RPMI8226 (cell line): ENCODE measurements around the gene IL21R.

Experiments
- DNase-seq: peaks from one replicate; pipeline ENCODE4 v3.0.0-alpha.2; 2015

Gene IL21R

DNA sequence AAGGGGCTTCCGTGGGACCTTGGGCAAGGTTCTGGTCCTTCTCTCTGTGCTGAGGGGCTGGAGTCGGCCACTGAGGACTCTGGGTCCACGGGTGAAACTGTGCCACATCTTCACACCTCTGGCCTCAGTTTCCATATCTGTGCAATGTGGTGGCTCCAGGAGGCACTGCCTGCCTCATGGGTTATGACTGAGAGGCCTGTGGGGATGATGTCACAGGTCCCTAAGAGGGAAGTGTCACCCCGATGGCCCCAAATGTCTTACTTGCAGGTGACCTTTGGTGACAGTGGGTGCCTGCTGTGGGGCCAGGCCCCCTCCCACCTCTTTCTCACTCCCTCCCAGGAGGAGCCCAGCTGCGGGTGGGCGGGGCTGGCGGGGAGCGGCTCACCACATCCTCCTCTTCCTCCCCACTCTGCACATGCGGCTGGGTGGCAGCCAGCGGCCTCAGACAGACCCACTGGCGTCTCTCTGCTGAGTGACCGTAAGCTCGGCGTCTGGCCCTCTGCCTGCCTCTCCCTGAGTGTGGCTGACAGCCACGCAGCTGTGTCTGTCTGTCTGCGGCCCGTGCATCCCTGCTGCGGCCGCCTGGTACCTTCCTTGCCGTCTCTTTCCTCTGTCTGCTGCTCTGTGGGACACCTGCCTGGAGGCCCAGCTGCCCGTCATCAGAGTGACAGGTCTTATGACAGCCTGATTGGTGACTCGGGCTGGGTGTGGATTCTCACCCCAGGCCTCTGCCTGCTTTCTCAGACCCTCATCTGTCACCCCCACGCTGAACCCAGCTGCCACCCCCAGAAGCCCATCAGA is at the start of gene IL21R:
IL21R (plus strand) TSS at position 407 of the 801 bp plus-strand sequence. CDS start 27,898 bp downstream, outside the sequence.
- peak; percentile 94 for DNase-seq

DNA sequence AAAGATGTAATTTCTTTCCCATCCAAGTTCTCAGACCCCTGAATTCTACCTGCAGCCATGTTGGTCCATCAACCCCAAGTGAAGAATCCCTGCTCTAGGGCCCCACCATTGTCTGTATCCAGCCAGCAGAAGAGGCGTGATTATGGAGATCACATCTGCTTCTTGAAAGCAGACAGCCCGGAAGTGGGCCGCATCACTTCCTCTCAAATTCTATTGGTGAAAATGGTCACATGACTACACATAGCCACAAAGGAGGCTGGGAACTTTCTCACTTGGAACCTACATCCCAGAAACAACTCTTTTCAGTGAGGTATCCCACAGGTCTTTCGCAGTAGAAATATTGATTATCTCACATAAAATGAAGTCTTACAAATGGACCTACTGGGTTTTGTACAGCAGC is 48.1 kb upstream of the IL21R start:
- no peak for DNase-seq

DNA sequence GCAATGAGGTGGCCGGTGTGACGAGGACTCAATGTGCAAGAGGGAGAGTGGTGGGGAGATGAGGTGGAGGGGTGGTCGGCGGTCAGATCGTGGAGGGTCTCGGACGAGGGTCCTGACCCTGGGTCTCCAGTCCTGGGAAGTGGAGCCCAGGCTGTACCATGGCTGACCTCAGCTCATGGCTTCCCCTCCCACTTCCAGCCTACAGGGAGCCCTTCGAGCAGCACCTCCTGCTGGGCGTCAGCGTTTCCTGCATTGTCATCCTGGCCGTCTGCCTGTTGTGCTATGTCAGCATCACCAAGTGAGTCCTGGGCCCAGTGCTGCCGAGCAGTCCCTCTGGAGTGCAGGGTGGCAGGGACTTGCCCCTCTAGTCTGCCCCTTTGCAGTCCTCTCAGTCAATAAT is 46.4 kb upstream of the IL21R start:
- DNase-seq = peak; percentile 39

DNA sequence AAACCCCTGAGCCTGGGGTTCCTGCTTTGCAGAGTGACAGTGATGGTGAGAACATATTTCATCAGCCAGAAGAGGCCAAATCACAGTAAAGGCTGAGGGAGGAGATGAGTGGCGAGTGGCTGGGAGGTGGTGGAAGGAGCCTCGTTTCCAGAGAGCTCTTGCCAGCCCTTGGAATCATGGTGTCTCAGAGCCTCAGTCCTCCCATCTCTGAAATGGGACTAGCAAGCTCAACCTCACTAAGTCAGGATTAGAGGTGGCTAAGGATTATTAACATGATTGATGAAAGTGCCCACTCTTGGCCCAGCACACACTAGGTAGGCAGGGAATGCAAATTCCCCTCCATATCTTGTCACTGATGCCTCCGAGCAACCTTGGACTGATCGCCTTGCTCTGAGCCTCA is 45.2 kb upstream of the IL21R start:
- DNase-seq = no peak

DNA sequence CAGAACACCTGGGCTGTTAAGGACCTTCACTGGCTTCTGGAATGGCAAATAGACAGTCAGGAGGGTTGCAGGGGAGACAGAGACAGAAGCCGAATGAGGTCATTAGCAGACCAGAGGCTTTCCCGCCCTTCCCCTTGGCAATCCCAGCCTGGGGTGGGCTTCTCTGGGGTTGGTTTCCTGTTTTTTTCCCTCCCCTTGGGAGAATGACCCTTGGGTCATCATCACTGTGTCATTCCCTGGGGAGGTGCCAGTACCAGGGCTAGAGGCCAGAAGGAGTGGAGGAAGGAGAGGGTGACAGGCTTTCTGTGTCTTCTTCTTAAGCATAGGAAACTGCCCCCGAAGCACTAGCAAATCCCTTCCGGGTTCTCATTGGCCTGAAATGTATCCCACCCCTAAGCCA is 42.9 kb upstream of the IL21R start:
- DNase-seq = no peak

DNA sequence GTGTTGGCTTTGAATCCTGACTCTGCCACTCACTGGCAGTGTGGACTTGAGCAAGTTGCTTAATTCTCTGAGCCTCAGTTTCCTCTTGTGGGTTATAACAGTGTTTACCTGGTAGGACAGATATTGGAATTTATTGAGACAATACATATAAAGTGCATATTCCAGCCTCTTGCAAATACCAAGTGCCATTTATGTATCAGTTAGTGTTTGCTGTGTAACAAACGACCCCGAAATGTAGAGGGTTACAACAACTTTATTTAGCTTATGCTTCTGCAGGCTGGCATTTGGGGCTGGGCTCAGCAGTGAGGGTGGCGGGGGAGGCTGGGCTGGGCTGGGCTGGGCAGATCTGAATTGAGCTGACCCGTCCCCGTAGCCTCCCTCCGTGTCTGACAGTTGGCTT is 42.4 kb upstream of the IL21R start:
- DNase-seq = no peak

DNA sequence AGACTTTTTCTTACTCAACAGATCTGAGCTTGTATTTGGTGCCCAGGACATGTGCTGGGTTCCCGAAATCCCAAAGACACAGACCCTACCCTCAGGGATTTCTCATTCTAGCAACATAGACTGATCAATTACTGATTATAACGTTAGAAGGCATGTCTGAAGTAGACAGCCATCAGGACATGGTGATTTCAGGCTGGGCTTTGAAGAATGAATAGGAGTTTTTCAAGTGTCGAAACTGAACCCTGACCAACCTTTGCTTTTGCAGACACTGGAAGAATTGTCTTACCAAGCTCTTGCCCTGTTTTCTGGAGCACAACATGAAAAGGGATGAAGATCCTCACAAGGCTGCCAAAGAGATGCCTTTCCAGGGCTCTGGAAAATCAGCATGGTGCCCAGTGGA is 40.0 kb upstream of the IL21R start:
- DNase-seq = no peak

DNA sequence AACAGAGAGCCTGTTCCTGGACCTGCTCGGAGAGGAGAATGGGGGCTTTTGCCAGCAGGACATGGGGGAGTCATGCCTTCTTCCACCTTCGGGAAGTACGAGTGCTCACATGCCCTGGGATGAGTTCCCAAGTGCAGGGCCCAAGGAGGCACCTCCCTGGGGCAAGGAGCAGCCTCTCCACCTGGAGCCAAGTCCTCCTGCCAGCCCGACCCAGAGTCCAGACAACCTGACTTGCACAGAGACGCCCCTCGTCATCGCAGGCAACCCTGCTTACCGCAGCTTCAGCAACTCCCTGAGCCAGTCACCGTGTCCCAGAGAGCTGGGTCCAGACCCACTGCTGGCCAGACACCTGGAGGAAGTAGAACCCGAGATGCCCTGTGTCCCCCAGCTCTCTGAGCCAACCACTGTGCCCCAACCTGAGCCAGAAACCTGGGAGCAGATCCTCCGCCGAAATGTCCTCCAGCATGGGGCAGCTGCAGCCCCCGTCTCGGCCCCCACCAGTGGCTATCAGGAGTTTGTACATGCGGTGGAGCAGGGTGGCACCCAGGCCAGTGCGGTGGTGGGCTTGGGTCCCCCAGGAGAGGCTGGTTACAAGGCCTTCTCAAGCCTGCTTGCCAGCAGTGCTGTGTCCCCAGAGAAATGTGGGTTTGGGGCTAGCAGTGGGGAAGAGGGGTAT is 39.3 kb upstream of the IL21R start:
- DNase-seq = no peak

DNA sequence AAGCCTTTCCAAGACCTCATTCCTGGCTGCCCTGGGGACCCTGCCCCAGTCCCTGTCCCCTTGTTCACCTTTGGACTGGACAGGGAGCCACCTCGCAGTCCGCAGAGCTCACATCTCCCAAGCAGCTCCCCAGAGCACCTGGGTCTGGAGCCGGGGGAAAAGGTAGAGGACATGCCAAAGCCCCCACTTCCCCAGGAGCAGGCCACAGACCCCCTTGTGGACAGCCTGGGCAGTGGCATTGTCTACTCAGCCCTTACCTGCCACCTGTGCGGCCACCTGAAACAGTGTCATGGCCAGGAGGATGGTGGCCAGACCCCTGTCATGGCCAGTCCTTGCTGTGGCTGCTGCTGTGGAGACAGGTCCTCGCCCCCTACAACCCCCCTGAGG is 38.7 kb upstream of the IL21R start:
- DNase-seq = no peak

DNA sequence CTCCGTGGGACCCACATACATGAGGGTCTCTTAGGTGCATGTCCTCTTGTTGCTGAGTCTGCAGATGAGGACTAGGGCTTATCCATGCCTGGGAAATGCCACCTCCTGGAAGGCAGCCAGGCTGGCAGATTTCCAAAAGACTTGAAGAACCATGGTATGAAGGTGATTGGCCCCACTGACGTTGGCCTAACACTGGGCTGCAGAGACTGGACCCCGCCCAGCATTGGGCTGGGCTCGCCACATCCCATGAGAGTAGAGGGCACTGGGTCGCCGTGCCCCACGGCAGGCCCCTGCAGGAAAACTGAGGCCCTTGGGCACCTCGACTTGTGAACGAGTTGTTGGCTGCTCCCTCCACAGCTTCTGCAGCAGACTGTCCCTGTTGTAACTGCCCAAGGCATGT is 38.2 kb upstream of the IL21R start:
- DNase-seq = peak; percentile 51

DNA sequence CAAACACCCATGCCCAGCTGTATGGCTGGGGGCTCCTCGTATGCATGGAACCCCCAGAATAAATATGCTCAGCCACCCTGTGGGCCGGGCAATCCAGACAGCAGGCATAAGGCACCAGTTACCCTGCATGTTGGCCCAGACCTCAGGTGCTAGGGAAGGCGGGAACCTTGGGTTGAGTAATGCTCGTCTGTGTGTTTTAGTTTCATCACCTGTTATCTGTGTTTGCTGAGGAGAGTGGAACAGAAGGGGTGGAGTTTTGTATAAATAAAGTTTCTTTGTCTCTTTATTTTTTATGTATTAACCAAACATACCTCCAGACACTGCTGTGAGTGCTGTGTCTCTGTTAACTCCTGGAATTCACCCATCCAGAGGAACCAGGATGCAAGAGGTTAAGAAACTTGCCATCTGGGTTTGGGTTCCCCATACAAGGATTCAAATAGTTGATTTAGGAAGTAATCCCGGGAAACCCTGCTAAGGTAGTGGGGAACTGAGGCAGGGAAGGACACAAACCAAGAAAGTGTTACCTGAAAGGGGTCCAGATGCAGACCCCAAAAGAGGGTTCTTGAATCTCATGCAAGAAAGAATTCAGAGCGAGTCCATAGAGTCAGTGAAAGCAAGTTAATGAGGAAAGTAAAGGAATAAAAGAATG is 37.4 kb upstream of the IL21R start:
- DNase-seq = peak; percentile 48

DNA sequence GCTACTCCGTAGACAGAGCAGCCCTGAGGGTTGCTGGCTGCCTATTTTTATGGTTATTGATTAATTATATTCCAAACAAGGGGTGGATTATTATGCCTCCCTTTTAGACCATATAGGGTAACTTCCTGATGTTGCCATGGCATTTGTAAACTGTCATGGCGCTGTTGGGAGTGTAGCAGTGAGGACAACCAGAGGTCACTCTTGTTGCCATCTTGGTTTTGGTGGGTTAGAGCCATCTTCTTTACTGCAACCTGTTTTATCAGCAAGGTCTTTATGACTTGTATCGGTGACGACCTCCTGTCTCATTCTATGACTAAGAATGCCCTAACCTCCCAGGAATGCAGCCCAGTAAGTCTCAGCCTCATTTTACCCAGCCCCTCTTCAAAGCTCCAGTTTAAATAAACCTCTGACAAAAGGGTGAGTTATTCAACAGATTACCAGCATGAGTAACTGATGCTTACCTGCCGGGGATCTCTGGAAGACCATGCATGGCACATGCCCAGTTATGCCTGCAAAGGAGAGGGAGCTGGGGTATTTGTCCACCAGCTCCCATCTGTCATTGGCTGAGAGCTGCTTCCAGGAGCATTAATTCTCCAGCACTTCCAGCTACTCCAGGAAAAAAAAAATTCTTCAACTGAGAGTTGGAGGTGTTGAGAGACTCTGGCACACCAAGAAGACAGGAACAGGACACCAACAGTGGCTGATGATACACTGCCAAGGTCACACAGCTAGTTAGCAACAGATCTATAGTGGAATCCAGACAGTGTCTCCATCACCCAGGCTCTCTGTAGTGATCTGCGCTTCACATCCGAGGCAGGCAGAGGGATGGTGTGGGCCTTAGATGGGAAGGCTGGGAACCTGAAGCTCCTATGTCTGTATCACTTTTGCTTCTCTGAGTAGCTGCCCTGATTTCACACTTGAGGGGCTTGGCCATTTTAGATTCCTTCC is 36.6 kb upstream of the IL21R start:
- no peak for DNase-seq

DNA sequence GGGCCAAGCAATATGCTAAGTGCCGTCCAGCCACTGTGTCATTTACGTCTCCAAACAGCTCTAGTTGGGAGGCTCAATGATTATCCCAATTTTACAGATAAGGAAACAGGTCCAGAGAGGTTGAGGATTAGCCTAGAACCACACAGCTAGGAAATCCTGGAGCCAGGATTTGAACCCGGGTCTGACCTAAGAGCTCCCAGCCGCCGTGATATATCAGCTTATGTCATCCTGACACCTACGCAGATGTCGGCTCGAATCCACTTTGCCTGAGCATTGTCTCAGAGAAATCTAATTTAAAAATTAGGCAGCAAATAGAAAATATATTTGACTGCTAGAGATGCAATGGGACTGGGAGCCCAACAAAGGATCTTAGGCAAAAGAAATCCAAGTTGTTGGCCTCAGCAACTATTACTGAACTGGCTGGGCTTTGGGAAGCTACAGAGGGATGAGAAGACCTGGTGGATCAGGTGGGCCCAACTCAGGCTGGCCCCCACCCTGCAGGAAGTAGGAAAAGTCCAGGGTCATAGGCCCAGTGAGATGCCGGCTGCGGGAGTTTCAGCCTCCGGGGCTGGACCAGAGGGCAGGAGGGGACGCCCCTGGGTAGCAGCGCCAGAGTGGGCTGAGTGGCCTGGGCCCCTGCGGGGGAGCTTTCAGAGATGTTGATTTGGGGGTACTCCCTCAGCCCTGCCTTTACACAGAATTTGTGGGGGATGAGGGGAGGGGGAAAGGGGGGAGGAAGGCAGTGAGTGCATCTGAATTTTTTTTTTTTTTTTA is 35.1 kb upstream of the IL21R start:
- no peak for DNase-seq

DNA sequence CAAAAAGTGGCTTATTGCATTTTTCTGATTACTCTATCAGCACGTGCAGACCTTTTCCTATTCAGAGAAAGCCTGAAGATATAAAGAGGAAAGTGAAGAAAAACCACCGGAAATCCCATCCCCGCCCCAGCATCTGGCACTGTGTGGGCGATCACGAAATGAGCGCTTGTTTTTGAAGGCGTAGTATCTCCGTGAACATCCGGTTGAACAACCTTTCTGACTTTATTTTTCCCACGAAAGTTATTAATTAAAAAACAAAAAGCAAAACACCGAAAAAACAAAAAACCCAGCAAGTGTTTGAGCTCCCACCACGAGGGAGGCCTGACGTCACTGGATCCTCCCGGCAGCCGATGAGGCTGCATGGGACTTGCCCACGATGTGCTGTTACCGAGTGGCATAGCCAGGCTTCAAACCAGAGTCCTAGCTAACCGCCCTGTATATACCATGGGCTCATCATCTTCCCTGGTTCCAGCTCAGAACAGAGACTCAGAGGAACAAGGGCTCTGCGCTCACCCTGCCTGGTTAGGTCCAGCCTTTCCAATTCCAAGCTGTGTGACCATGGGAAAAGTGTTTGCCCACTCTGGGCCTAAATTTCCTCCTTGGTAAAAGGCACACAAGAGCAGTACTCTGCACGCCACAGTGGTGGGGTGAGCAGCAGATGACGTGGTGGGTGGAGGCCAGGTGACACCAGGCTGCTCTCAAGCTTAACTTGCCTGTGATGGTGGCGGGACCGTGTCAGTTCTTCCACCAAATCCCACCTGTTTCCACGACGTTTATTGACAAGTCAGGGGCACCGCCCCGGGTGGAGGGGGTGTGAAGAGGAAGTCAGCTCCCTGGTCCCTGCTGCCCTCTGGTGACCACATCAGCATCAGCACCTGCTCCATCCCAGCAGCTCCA is 34.3 kb upstream of the IL21R start:
- DNase-seq = peak; percentile 73

DNA sequence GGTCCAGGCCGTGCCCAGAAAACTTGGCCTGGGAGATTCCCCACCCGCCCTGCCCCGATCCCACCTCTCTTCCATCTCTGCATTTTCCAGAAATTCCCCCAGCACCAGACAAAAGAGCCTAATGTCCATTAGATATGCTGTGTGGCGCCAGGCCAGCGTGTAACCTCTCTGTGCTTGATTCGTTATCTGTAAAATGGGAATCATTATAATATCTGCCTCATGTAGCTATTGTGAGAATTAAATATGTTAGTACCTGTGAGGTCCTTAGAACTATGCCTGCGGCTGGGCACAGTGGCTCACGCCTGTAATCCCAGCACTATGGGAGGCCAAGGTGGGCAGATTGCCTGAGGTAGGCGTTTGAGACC is 33.6 kb upstream of the IL21R start:
- DNase-seq = no peak

DNA sequence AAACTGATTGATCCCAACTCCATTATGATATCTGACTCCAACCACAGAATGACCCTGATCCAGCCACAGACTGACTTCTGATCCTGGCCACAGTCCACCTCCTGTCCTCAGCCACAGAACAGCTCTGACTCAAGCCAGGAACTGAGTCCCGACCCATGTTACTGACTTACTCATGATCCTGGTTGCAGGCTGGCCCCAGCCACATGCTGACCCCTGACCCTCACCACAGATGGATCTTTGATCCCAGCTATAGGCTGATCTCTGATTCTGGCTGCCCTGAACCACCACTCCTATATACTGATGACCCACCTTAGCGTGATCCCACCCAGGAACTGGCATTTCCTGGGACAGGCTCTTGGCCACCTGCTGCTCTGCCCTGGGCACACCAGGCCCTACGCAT is 32.2 kb upstream of the IL21R start:
- no peak for DNase-seq

DNA sequence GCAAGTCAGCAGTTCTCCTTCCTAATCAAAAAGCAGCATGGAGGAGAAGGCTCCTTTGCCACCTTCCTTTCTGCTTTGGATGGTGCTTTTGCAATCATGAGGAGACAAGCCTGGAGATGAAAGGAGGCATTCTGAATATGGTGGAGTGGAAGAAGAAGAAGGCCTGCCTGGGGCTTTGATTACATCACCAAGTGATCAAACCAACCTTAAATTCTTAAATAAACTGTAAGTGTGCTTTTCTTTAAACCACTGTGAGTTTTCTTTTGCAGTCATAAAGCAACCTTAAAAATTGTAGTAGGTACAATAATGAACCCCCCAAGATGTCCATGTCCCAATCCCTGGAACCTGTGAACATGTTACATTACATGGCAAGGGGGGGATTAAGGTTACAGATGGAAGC is 31.7 kb upstream of the IL21R start:
- DNase-seq = no peak

DNA sequence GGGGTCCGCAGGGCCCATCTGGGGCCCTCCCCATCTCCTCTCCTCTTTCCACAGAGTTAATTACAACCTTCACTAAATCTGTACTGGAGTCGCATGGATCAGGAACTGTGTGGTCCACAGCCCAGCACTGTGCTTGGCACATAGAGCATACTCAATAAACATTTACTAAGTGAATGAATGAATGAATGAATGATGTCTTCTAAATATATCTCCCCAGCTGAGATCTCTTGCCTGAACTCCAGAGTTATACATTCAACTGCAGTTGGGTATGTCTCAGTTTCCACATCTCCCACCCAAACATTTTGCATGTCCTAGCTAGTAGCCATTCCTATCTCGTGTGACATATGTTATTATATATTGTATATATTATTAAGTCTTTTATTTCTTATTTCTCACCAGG is 28.7 kb upstream of the IL21R start:
- no peak for DNase-seq

DNA sequence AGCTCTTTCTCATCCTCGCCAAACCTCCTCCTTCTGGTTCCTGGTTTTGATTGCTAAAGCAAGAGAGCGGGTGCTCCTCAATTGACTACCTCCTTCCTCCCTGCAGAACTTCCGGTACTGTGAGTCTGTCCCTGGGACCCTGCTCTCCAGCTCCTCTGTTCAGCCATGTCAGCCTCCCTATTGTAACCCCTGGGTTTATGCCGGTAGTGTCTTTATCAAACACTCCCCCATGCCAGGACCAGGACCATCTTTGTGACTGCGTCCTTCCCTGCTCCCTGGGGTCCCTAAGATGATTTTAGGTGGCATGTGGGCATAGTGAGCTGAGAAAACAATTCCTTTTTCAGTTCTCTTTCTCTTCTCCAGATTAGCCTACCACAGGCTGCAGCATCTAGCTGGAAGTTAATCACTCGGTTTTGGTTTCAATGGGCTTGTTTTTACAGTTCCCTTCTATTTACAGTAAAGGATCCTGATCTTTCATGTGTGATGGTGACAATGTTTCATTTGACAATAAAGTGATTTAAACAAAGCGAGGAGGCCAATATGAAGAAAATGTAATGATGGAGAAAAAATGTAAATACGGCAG is 27.7 kb upstream of the IL21R start:
- peak; percentile 38 for DNase-seq

DNA sequence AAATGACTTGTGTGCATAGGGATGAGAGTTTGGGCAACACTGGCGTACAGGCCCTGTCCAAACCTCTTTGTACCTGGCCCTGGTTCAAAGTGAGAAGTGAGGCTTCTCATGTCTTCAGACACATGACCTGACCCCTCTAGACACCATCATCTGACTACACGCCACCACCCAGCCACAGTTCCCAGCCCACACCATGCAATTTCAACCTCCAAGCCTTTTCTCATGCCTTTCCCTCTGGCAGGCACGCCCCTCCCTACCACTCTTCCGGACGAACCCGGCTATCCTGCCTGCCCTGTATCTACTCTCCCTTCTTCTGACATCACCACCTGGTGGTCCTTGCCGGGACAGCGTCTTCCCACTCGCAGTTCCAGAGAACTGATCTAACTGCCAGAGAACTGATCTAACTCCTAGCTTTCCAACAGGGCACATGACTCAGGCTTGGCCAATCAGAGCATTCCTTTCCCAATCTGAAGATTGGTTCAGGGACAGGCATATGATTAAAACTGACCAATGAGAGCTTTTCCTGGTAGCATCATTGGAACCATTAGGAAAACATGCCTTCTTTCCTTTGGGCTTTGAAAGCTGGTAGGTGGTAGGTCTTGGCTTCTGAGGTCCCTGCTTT is 27.1 kb upstream of the IL21R start:
- peak; percentile 80 for DNase-seq
